Fibroblast of peridontal ligament (primary cell): Measurements from ENCODE around the gene ALDH7A1.
A peak's percentile ranks its signal among the peaks of the same experiment; 100 is the strongest.
"Not testable (repeated sequence)": the region's sequence is repeated elsewhere in the genome, so short reads cannot be mapped to it uniquely, and the experiment has no call there.

ENCODE experiments used
- DNase-seq: peaks from one replicate; pipeline ENCODE4 v3.0.0-alpha.2; 2010; ENCODE audit errors: extremely low read depth

ALDH7A1 gene

DNA sequence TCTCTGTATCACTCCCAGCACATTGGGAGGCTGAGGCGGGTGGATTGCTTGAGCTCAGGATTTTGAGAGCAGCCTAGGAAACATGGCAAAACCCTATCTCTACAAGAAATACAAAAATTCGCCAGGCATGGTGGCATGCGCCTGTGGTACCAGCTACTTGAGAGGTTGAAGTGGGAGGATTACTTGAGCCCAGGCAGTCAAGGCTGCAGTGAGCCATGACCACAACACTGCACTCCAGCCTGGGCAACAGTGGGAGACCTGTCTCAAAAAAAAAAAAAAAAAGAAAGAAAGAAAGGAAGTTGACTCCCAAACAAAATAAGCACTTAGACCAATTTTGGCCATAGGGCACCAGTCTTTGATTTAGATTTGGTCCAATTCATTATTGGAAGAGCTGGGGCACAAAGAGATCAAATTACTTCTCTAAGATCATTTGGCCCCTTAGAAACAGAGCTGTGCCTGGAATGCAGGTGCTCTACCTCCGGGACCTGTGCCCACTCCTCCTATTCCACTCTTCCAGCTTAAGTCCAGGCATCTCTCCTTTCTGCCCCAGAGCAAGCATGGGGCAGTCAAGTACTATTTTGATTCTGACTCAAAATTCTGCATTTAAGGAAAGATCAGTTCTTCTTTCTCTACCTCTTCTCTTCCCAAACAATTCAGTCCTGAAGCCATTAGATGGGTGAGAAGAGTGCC lies 59.0 kb downstream of the ALDH7A1 start:
- no peak for DNase-seq

DNA sequence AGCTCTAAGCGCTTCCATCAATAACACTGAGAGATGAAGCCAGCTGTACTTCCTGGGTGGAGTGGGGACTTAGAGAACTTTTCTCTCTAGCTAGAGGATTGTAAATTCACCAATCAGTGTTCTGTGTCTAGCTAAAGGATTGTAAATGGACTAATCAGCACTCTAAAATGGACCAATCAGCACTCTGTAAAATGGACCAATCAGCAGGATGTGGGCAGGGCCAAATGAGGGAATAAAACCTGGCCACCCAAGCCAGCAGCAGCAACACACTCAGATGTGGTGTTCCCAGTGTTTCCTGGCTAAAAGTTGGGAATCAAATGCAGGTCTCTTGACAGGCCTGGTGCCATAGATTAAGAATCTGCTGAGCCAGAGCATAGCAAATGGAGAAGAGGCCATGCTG lies 60.5 kb downstream of the ALDH7A1 start:
- DNase-seq = no peak

GRCh38 chr5:126531543-126532120 lies 63.4 kb downstream of the ALDH7A1 start:
- DNase-seq = peak; percentile 64

DNA sequence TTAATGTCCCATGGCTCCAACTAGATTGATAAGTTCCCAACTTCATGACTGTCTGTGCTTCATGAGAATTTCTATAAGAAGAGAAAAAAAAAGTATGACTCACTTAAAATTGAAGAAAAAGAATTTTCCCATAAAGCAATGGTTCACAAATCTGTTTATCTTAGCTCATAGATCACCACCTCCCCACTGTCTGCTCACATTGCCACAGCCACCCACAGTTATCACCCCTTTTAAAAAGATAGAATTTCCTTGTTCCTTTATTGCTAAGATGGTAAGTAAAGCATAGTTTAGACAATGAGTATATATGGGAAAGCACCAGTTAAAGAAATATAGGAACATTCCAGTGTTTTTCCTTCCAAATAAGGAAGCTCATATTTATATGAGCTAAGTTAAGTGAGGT lies 67.1 kb downstream of the ALDH7A1 start:
- peak; percentile 71 for DNase-seq

GRCh38 chr5:126527158-126527557 lies 67.9 kb downstream of the ALDH7A1 start:
- DNase-seq = no peak

DNA sequence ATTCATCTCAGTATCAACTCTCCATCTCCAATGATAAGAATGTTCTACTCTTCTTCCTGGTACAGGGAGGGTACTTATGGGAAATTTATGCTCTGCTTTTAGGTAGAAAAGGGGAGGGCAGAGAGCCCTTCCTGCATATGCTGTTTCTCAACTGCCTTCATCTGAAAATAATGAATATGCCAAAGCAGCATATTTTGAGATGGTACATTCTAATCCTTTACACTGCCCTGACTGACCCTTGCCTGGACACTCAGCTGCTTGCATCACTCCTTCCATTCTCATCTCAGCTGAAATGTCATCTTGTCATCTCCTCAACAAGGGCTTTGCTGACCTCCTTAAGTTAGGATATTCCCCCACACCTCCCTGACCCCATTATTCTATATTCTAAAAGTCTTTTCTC lies 68.5 kb downstream of the ALDH7A1 start:
- no peak for DNase-seq

DNA sequence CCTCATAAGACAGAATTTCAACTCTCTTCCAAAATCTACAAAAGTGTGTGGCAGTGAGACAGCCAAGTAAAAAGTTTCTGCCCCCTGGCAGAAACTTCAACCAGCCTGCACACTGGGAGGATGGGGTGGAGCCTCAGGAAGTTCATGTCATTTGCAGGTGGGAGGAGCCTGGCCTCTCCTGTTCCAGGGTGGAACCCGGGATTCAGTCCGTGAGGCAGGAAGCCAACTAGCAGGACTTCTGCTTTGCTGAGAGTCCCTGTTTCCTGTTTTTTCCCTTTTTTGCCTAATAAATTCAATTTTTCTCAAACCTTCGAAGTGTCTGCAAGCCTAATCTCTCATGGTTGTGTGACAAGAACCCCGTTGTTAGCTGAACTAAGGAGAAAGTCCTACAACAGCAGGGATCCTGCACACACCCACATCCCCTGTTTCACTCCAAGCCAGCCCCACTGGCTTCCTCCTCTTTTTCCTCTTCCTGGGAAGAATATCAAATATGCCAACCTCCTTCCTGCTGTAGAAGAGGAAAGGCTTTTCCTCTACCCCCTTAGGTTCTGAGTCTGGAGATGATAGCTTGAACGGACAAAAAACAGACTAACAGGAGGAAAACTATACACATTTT lies 69.3 kb downstream of the ALDH7A1 start:
- no peak for DNase-seq

DNA sequence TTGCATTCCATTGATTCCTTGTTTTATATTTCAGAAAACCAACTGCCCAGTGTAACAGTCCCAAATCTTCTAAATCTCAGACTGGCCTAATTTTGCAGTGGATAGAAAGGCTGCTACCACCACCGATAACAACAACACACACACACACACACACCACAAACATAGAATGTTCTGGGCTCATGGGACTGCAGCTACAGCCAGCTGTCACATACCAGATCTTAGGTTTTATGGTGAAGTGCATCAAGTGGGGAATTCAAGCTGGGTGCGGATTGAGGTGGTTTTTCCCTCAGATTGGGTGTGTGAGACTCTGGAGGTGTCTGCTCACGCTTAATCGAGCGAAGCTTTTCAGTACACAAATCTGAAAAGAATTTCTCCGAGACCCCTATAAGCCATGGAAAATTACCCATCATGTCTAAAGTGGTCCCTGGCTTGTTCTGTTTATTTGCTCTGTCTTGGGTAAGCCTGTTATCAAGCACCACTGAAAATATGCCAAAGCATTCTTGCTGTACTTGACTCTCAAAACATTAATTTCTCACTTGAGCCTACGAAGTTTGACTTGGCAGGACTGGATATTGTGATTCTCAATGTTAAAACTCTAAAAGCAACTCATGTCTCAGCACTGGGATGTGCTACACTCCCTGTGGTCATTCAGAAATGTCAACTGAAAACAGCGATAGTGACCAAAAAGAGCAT lies 71.1 kb downstream of the ALDH7A1 start:
- DNase-seq = no peak

GRCh38 chr5:126521130-126521529 lies 73.9 kb downstream of the ALDH7A1 start:
- DNase-seq = no peak

DNA sequence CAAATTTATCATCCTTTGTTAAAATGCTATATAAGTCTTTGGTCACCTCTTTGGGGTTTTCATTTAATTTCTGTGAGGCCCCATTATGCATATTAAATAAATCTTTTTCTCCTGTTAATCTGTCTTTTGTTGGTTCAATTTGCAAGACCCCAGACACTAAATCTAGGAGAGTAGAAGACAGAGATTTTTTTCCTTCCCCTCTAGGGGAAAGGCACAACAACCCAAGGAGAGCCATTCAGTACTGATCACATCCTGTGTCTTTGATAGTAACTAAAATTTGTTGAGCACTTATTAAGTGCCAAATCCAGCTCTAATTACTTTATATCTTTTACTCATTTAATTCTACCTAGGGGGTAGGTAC lies 74.4 kb downstream of the ALDH7A1 start:
- DNase-seq = no peak

DNA sequence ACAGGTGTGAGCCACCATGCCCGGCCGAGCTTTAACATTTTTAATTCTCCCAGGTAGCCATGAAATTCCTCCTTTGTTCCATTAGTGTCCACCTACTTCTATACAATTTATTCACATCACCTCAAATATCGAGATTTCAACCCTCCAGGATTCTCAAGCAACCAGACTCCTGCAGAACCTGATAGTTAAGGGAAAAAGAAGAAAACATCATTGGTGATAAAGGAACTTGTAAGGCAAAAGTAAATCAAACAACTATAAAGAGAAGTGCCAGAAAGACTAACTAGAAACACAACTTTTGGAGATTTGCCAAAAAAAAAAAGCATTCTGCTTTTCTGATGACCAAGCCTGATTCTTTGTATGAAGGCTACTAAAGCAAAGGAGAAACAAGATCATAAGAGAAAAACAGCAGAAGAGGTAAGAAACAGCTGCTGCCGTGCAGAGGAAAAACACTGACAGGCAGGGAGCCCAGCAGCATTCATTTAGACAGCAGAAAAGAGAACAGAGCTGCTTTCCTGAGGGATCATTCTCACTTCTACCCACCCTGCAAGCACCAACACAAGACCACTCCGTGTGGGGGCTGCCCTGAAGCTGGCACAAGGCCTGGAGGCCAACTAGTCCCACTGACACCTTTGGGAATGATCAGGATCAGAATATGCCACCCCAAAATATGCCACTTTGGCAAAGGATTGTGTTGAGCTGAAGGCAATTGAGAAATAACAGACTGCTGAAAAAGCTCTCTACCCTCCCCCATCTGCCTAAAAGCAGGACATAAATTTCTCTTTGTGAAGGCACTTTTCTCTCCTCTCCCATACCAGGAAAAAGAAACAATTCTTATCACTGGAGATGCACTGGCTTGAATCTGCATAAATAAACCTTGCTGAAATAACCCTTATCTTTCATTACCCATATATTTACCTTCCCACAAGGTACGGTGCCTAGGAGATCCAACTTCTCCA lies 75.1 kb downstream of the ALDH7A1 start:
- peak; percentile 63 for DNase-seq

DNA sequence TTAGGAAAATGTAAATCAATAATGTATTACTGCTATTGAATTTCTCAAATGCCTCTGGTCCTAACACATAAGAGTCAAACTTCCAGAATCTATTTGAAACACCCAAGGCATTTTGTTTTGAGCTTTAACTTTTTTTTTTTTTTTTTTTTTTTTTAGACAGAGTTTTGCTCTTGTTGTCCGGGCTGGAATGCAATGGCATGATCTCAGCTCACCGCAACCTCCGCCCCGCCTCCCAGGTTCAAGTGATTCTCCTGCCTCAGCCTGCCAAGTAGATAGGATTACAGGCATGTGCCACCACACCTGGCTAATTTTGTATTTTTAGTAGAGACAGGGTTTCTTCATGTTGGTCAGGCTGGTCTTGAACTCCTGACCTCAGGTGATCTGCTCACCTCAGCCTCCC lies 75.8 kb downstream of the ALDH7A1 start:
- not testable (repeated sequence) for DNase-seq

- no peak for DNase-seq
Observed at GRCh38 chr5:126516852-126517251, 78.2 kb downstream of the ALDH7A1 start.

- peak; percentile 38 for DNase-seq
Observed at GRCh38 chr5:126516133-126516532, 78.9 kb downstream of the ALDH7A1 start.

- DNase-seq = no peak
Observed at GRCh38 chr5:126515337-126515736, 79.7 kb downstream of the ALDH7A1 start.

- DNase-seq = no peak
Observed at GRCh38 chr5:126514558-126515141, 80.4 kb downstream of the ALDH7A1 start.

- DNase-seq = peak; percentile 71
Observed at GRCh38 chr5:126514131-126514557, 80.9 kb downstream of the ALDH7A1 start.

DNA sequence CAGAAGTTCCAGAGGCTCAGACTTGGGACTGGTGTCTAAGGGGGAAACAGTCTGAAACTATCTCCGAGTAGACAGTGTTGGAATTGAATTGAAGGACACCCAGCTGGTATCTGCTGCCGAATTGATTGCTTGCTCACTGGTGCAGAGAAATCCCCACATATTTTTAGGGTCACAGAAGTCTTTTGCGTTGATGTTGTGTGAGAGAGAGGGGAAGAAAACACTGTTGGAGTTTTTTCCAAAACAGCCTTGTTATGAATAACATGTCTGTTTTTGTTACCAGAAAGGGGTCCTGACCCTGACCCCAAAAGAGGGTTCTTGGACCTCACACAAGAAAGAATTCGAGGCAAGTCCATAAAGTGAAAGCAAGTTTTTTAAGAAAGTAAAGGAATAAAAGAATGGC lies 81.3 kb downstream of the ALDH7A1 start:
- DNase-seq = no peak

- DNase-seq = no peak
Observed at GRCh38 chr5:126513302-126513701, 81.7 kb downstream of the ALDH7A1 start.

- DNase-seq = no peak
Observed at GRCh38 chr5:126512451-126512850, 82.6 kb downstream of the ALDH7A1 start.

GRCh38 chr5:126511961-126512360 lies 83.1 kb downstream of the ALDH7A1 start:
- DNase-seq = no peak
